ENCODE results near the gene PDE10A. TPM values are rescaled to one million over a fixed set of nuclear protein-coding genes. Genes with fewer than 3 reads are reported as not detected.
A peak's percentile ranks its signal among the peaks of the same experiment; 100 is the strongest.

Gene PDE10A
- total and polyA plus RNA-seq, 2 of the 13 experiments (the other 11 are each of a cell fraction or from before 2014, with no cell fraction given): not detected

GRCh38 chr6:165586706-165587105, 76.3 kb downstream of the PDE10A start:
- ChIA-PET CTCF (ENCODE audit: low intra/inter-chr PET ratio, low total read pairs) (no interaction called here), POLR2A (no interaction called here)
- Histone ChIP-seq H3K27ac (ENCODE audit: extremely low read length, insufficient read depth, low read length) (no peak overlapping the region), H2AFZ (ENCODE audit: low read length) (no peak overlapping the region), H4K20me1 (ENCODE audit: insufficient read depth, low read length) (no peaks in the 10 kb centered on the region), H3K9me3 (ENCODE audit: low read length) (no peaks in the 10 kb centered on the region), H3K4me1 (ENCODE audit: insufficient read depth, low read length) (no peaks in the 10 kb centered on the region), H3K27me3 (ENCODE audit: control insufficient read depth in 1 of 2, insufficient read depth in 2 of 2, low read length in 2 of 2) (no peaks in the 10 kb centered on the region), H3K4me2 (ENCODE audit: low read depth, low read length) (no peak overlapping the region), H3K9ac (ENCODE audit: insufficient read depth, low read depth, low read length) (no peak overlapping the region), H3K36me3 (replicated peaks in 1 of 2; ENCODE audit: control insufficient read depth in 1 of 2, insufficient read depth in 2 of 2, low read length in 2 of 2) (no peaks in the 10 kb centered on the region), H3K4me3 (replicated peaks in 1 of 3; ENCODE audit: insufficient read depth in 1 of 3, low read depth in 2 of 3, low read length in 3 of 3) (no peak overlapping the region), H3K79me2 (ENCODE audit: insufficient read depth, low read length) (no peaks in the 10 kb centered on the region)
- WGBS (ENCODE audit: low lambda C conversion rate): 11% methylated on average over 3 of the region's 3 CpGs
- in situ Hi-C loops (cut with HindIII; ENCODE audit: extremely low pct_ligation_motif_present, low pct_unique_long_range_greater_than_20kb): no loop called here
- intact Hi-C loops (cut with micrococcal nuclease; ENCODE audit: unreplicated experiment): no loop called here
- ATAC-seq: no peak
- TF ChIP-seq SP140L (CRISPR knock-in tag; IDR thresholded peaks at IDR 0.05; ENCODE audit: borderline replicate concordance): no peak
- TF ChIP-seq TOPORS (CRISPR knock-in tag; IDR thresholded peaks at IDR 0.05): no peak
- TF ChIP-seq ZNF780A (CRISPR knock-in tag; IDR thresholded peaks at IDR 0.05): no peak
- peak; percentile 83 for TF ChIP-seq MAFF (IDR thresholded peaks at IDR 0.05; ENCODE audit: low read depth, low read length)
- no peak for TF ChIP-seq SP5 (CRISPR knock-in tag; IDR thresholded peaks at IDR 0.05; ENCODE audit: borderline replicate concordance, low read depth)
- TF ChIP-seq ZNF713 (CRISPR knock-in tag; IDR thresholded peaks at IDR 0.05): no peak
- TF ChIP-seq ZNF549 (CRISPR knock-in tag; IDR thresholded peaks at IDR 0.05): no peak
- no peak for TF ChIP-seq ZNF331 (CRISPR knock-in tag; IDR thresholded peaks at IDR 0.05)
- TF ChIP-seq MAFK (conservative IDR thresholded peaks at IDR 0.05 in 1 of 2, IDR thresholded peaks at IDR 0.05 in 1 of 2; ENCODE audit: low read length in 2 of 2): peak; percentile 66 to 90
- TF ChIP-seq ZNF556 (CRISPR knock-in tag; IDR thresholded peaks at IDR 0.05; ENCODE audit: borderline replicate concordance): no peak
- DNase-seq (ENCODE audit: low spot score): no peak
- BruUV-seq (replicated peaks): no TSS peak
- FAIRE-seq: no peak

DNA sequence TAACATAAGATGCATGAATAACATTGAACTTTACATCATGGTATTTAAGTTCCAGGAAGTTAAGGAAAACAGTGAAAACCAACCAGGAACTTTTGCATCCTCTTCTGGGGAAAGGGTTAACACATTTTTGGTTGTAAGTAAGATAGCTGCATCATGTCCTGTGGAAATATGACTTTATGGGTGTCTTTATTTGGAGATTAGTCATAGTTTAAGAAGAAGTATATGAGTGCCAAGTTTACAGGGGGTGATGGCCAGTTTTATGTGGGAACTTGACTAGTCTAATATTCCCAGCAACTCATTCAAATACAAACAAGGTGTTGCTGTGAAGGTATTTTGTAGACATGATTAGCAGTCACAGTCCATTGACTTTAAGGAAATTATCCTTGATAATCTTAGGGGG, 78.0 kb downstream of the PDE10A start:
- no peak for DNase-seq (ENCODE audit: low spot score)
- BruUV-seq (replicated peaks): no TSS peak
- ATAC-seq: no peak
- ChIA-PET POLR2A (no interaction called here), CTCF (ENCODE audit: low intra/inter-chr PET ratio, low total read pairs) (no interaction called here)
- no peaks in the 10 kb centered on the region for H3K36me3 ChIP-seq (replicated peaks in 1 of 2; ENCODE audit: control insufficient read depth in 1 of 2, insufficient read depth in 2 of 2, low read length in 2 of 2)
- FAIRE-seq: no peak
- H3K4me2 ChIP-seq (ENCODE audit: low read depth, low read length): no peak overlapping the region
- no peak overlapping the region for H3K9ac ChIP-seq (ENCODE audit: insufficient read depth, low read depth, low read length)
- intact Hi-C loops (cut with micrococcal nuclease; ENCODE audit: unreplicated experiment): no loop called here
- in situ Hi-C loops (cut with HindIII; ENCODE audit: extremely low pct_ligation_motif_present, low pct_unique_long_range_greater_than_20kb): no loop called here
- no peaks in the 10 kb centered on the region for H3K27me3 ChIP-seq (ENCODE audit: control insufficient read depth in 1 of 2, insufficient read depth in 2 of 2, low read length in 2 of 2)
- TF ChIP-seq SMAD9 (CRISPR knock-in tag; IDR thresholded peaks at IDR 0.05) (no peak), ZNF7 (CRISPR knock-in tag; IDR thresholded peaks at IDR 0.05) (no peak), ZNF776 (CRISPR knock-in tag; IDR thresholded peaks at IDR 0.05) (no peak)
- no peaks in the 10 kb centered on the region for H3K4me1 ChIP-seq (ENCODE audit: insufficient read depth, low read length)
- no peak overlapping the region for H3K4me3 ChIP-seq (replicated peaks in 1 of 3; ENCODE audit: insufficient read depth in 1 of 3, low read depth in 2 of 3, low read length in 3 of 3)
- H2AFZ ChIP-seq (ENCODE audit: low read length): no peak overlapping the region
- no peaks in the 10 kb centered on the region for H3K79me2 ChIP-seq (ENCODE audit: insufficient read depth, low read length)
- H3K27ac ChIP-seq (ENCODE audit: extremely low read length, insufficient read depth, low read length): no peak overlapping the region
- no peaks in the 10 kb centered on the region for H3K9me3 ChIP-seq (ENCODE audit: low read length)
- no peaks in the 10 kb centered on the region for H4K20me1 ChIP-seq (ENCODE audit: insufficient read depth, low read length)

All from HepG2 (cell line).